Naive thymus-derived CD4-positive, alpha-beta T cell (primary cell): ENCODE results near the gene MSANTD1. TPM values are rescaled to one million over a fixed set of nuclear protein-coding genes. Genes with fewer than 3 reads are reported as not detected.

ENCODE experiments used
- ATAC-seq: fragments of 150-1000 bp; cut with Tn5 transposase; 2 replicates; pipeline ENCODE4 v1.10.0; 2021; ENCODE audit warnings: mild to moderate bottlenecking, moderate library complexity
- CTCF ChIA-PET: fragments of 350-600 bp; sonication (Branson Sonifier 250); formaldehyde crosslinking; loops from one replicate; lab custom pipeline; 2021; ENCODE audit warnings: antibody characterized with exemption; lab: Charles Lee
- POLR2A ChIA-PET: fragments of 350-600 bp; sonication (Branson Sonifier 250); formaldehyde crosslinking; loops from one replicate; lab custom pipeline; 2021; ENCODE audit warnings: antibody characterized with exemption, inconsistent platforms; lab: Charles Lee
- DNase-seq, 9 donors: peaks; one replicate each; pipeline versions ENCODE4 v3.0.0 to v3.0.0-alpha.2; 2020 to 2022; ENCODE audit warnings: mixed read lengths in 1 of 9
- H3K27ac ChIP-seq: one replicate; pipeline ENCODE4 v1.7.0; 2013; ENCODE audit warnings: mild to moderate bottlenecking, low read depth, low read length, moderate library complexity
- H3K27me3 ChIP-seq, 2 donors: one replicate each; pipeline ENCODE4 v1.7.0; 2013; ENCODE audit warnings: low read length in 2 of 2, mild to moderate bottlenecking in 2 of 2, moderate library complexity in 2 of 2; ENCODE audit not compliant: control insufficient read depth in 2 of 2, insufficient read depth in 2 of 2
- H3K36me3 ChIP-seq, 3 experiments: 1 replicate in 2 of 3; 2 replicates in 1 of 3; pipeline ENCODE4 v1.7.0; 2013; ENCODE audit warnings: low read length in 3 of 3, mild to moderate bottlenecking in 3 of 3, moderate library complexity in 1 of 3; ENCODE audit not compliant: insufficient read depth in 3 of 3, control insufficient read depth in 2 of 3
- H3K4me1 ChIP-seq, 2 donors: one replicate each; pipeline ENCODE4 v1.7.0; 2013; ENCODE audit warnings: low read length in 2 of 2, mild to moderate bottlenecking in 2 of 2, moderate library complexity in 1 of 2; ENCODE audit not compliant: control insufficient read depth in 2 of 2, insufficient read depth in 2 of 2
- H3K4me3 ChIP-seq: 2 replicates; pipeline ENCODE4 v1.7.0; 2013; ENCODE audit warnings: mild to moderate bottlenecking, low read length
- H3K9me3 ChIP-seq, 3 experiments: 1 replicate in 2 of 3; 2 replicates in 1 of 3; pipeline ENCODE4 v1.7.0; 2013; ENCODE audit warnings: low read length in 3 of 3; ENCODE audit not compliant: control insufficient read depth in 2 of 3
- H3K27ac Mint-ChIP-seq, 9 donors: one replicate each; pipeline ENCODE4 v1.8.0; 2020 to 2022; ENCODE audit warnings: mixed read lengths in 9 of 9, mild to moderate bottlenecking in 8 of 9, moderate library complexity in 5 of 9, inconsistent platforms in 2 of 9
- H3K27me3 Mint-ChIP-seq, 5 donors: one replicate each; pipeline ENCODE4 v1.8.0; 2021 to 2022; ENCODE audit warnings: mixed read lengths in 5 of 5, mild to moderate bottlenecking in 1 of 5
- H3K36me3 Mint-ChIP-seq, 5 donors: one replicate each; pipeline ENCODE4 v1.8.0; 2020 to 2022; ENCODE audit warnings: mixed read lengths in 5 of 5, mild to moderate bottlenecking in 3 of 5, inconsistent platforms in 1 of 5
- H3K4me1 Mint-ChIP-seq, 7 donors: one replicate each; pipeline ENCODE4 v1.8.0; 2020 to 2022; ENCODE audit warnings: mixed read lengths in 7 of 7, mild to moderate bottlenecking in 3 of 7, inconsistent platforms in 1 of 7
- H3K4me3 Mint-ChIP-seq, 10 donors: one replicate each; pipeline ENCODE4 v1.8.0; 2020 to 2022; ENCODE audit warnings: mild to moderate bottlenecking in 10 of 10, mixed read lengths in 10 of 10, moderate library complexity in 6 of 10, inconsistent platforms in 2 of 10
- H3K9me3 Mint-ChIP-seq, 11 donors: one replicate each; pipeline ENCODE4 v1.8.0; 2020 to 2022; ENCODE audit warnings: mixed read lengths in 11 of 11, mild to moderate bottlenecking in 4 of 11, inconsistent platforms in 1 of 11, moderate library complexity in 1 of 11
- intact Hi-C, 2 donors: fragments of 100-400 bp; cut with micrococcal nuclease; formaldehyde crosslinking; loops; one replicate each; pipeline ENCODE4 v1.15.1; 2023
- polyA plus RNA-seq, 2 donors: library from polyadenylated mRNA; unstranded; fragments of 300-500 nt; fragmentation: Illumina TruSeq; gene quantifications; one replicate each; pipeline ENCODE4 v1.2.3, GENCODE V29; 2021
- total RNA-seq, 6 experiments: library from RNA in 5 of 6; stranded (reverse) in 5 of 6; gene quantifications; 1 replicate in 5 of 6; 2 replicates in 1 of 6; pipeline ENCODE4 v1.2.3 and lab custom pipeline; 2021 to 2026

Gene MSANTD1
- total and polyA plus RNA-seq, 7 experiments from 2014 or later: 1.4 to 2.7 (median 2.3) TPM; not detected in 2

- intact Hi-C loops: loop anchor here in 1 of 2 donors (2.0 to 5.0 kb wide), 4 partner anchors 61 to 229 kb away; partner anchors contain the start of genes HGFAC and LRPAP1
- ATAC-seq: no peak
Observed at GRCh38 chr4:3303565-3303824, 54.5 kb downstream of the MSANTD1 start.

GRCh38 chr4:3303923-3304710 lies 55.2 kb downstream of the MSANTD1 start:
- intact Hi-C loops: loop anchor here in 1 of 2 donors (2.0 to 5.0 kb wide), 4 partner anchors 62 to 228 kb away; partner anchors contain the start of genes HGFAC and LRPAP1
- Histone ChIP-seq H3K27me3 (no peaks in the 10 kb centered on the region), H3K9me3 (no peaks in the 10 kb centered on the region), H3K27ac (no peak overlapping the region), H3K4me3 (no peak overlapping the region), H3K36me3 (no peaks in the 10 kb centered on the region), H3K4me1 (peaks cover 40 to 53% of the 10 kb centered on the region in 2 donors)
- POLR2A ChIA-PET: interaction anchor here (1.1 to 1.2 kb wide), 2 partner anchors 12 to 62 kb away, joined by 3 to 4 read pairs; no protein-coding TSS in a partner anchor
- ATAC-seq: no peak
- H3K36me3 Mint-ChIP-seq: no peaks in the 10 kb centered on the region
- DNase-seq: no peak
- H3K27ac Mint-ChIP-seq: peak overlapping the region in 6 of 9 donors; percentile 10 to 96 (median 84)
- CTCF ChIA-PET: interaction anchor here (0.6 kb wide), 1 partner anchor 107 kb away, joined by 3 read pairs; no protein-coding TSS in a partner anchor
- peak overlapping the region in 8 of 10 donors; percentile 73 to 95 (median 88) for H3K4me3 Mint-ChIP-seq
- H3K27me3 Mint-ChIP-seq: peaks cover 0 to 47% (median 0%) of the 10 kb centered on the region in 5 donors
- H3K4me1 Mint-ChIP-seq: peaks cover 43 to 93% (median 65%) of the 10 kb centered on the region in 7 donors
- peaks cover 0 to 3% (median 0%) of the 10 kb centered on the region in 11 donors for H3K9me3 Mint-ChIP-seq

More at GRCh38 chr4:3303565-3303824, 54.5 kb downstream of the MSANTD1 start:
- Histone ChIP-seq H3K4me1 (peaks cover 40 to 53% of the 10 kb centered on the region in 2 donors), H3K9me3 (no peaks in the 10 kb centered on the region), H3K27ac (no peak overlapping the region), H3K4me3 (peak overlapping the region; percentile 57), H3K36me3 (no peaks in the 10 kb centered on the region), H3K27me3 (no peaks in the 10 kb centered on the region)
- Mint-ChIP-seq H3K4me1 (peaks cover 39 to 95% (median 69%) of the 10 kb centered on the region in 7 donors), H3K36me3 (no peaks in the 10 kb centered on the region), H3K27me3 (peaks cover 0 to 54% (median 0%) of the 10 kb centered on the region in 5 donors), H3K27ac (peak overlapping the region in 7 of 9 donors; percentile 79 to 99 (median 94)), H3K4me3 (peak overlapping the region; percentile 41 to 95 (median 87)), H3K9me3 (peaks cover 0 to 9% (median 0%) of the 10 kb centered on the region in 11 donors)
- ChIA-PET POLR2A (interaction anchor here (0.9 to 1.2 kb wide), 3 partner anchors 11 to 61 kb away, joined by 3 to 4 read pairs (median 4); no protein-coding TSS in a partner anchor), CTCF (interaction anchor here (0.6 kb wide), 1 partner anchor 95 kb away, joined by 4 read pairs; no protein-coding TSS in a partner anchor)
- DNase-seq: no peak

DNA sequence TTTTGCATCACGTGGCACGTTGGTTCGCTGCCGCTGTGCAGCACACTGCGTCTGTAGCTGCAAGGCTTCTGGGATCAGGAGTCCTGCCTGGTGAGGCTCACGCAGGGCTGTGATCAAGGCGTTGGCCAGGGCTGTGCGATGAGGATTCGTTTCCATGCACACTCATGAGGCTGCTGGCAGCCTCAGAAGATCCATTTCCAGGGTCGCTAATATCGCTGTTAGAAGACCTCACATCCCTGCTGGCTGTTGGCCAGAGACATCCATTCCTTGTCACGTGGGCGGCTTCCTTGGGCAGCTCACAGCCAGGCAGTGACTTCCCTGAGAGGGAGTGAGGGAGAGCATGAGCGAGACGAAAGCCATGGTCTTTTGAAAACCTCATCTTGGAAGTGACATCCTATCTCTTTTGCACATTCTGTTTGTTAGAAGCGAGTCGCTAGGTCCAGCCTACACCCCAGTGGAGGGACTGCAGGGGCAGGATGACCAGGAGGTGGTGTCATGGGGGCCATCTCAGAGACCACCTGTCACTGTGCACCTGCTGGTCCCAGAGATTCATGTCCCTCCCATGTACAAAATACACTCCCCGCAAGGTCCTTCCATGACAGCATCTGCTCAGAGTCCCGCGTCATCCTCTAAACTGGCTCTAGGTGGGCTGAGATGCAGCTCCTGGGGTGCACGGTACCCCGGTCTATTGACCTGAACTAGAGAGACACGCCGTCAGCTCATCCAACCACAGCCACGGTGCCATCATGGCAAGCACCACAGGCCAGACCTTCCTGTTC lies 56.1 kb downstream of the MSANTD1 start:
- H3K4me3 ChIP-seq: no peak overlapping the region
- DNase-seq (no peak), ATAC-seq (no peak)
- H3K27ac ChIP-seq: no peak overlapping the region
- peak overlapping the region in 6 of 10 donors; percentile 13 to 67 (median 51) for H3K4me3 Mint-ChIP-seq
- POLR2A ChIA-PET: interaction anchor here (0.5 to 0.7 kb wide), 2 partner anchors 14 to 33 kb away, joined by 3 to 6 read pairs; no protein-coding TSS in a partner anchor
- CTCF ChIA-PET: no interaction called here
- H3K36me3 ChIP-seq: no peaks in the 10 kb centered on the region
- H3K9me3 Mint-ChIP-seq: peaks cover 0 to 2% (median 0%) of the 10 kb centered on the region in 11 donors
- no peaks in the 10 kb centered on the region for H3K27me3 ChIP-seq
- intact Hi-C loops: loop anchor here in 1 of 2 donors (5.0 kb wide), 3 partner anchors 63 to 227 kb away; partner anchors contain the start of genes HGFAC and LRPAP1
- peaks cover 43 to 84% (median 55%) of the 10 kb centered on the region in 7 donors for H3K4me1 Mint-ChIP-seq
- peaks cover 40 to 53% of the 10 kb centered on the region in 2 donors for H3K4me1 ChIP-seq
- H3K9me3 ChIP-seq: no peaks in the 10 kb centered on the region
- H3K36me3 Mint-ChIP-seq: no peaks in the 10 kb centered on the region
- H3K27me3 Mint-ChIP-seq: peaks cover 0 to 39% (median 0%) of the 10 kb centered on the region in 5 donors
- peak overlapping the region in 7 of 9 donors; percentile 36 to 92 (median 67) for H3K27ac Mint-ChIP-seq

GRCh38 chr4:3305610-3306371 lies 56.8 kb downstream of the MSANTD1 start:
- POLR2A ChIA-PET: interaction anchor here (0.5 to 0.7 kb wide), 2 partner anchors 13 to 32 kb away, joined by 3 to 6 read pairs; no protein-coding TSS in a partner anchor
- no peak for ATAC-seq
- Histone ChIP-seq H3K27me3 (no peaks in the 10 kb centered on the region), H3K4me3 (no peak overlapping the region), H3K9me3 (no peaks in the 10 kb centered on the region), H3K27ac (no peak overlapping the region), H3K36me3 (no peaks in the 10 kb centered on the region), H3K4me1 (peaks cover 40 to 48% of the 10 kb centered on the region in 2 donors)
- Mint-ChIP-seq H3K9me3 (peaks cover 0 to 2% (median 0%) of the 10 kb centered on the region in 11 donors), H3K4me3 (peak overlapping the region in 5 of 10 donors; percentile 13 to 67 (median 51)), H3K36me3 (no peaks in the 10 kb centered on the region), H3K27me3 (peaks cover 0 to 39% (median 0%) of the 10 kb centered on the region in 5 donors), H3K4me1 (peaks cover 43 to 79% (median 54%) of the 10 kb centered on the region in 7 donors), H3K27ac (peak overlapping the region in 7 of 9 donors; percentile 36 to 92 (median 67))
- DNase-seq: peak in 4 of 9 donors; percentile 27 to 62 (median 41)
- CTCF ChIA-PET: no interaction called here
- intact Hi-C loops: no loop called here
